Gastroesophageal sphincter (tissue), 4 donors: ENCODE data around the gene TMEM185B. TPM values are rescaled to one million over a fixed set of nuclear protein-coding genes. Genes with fewer than 3 reads are reported as not detected.

Source experiments
- ATAC-seq: fragments of 150-250 bp; one replicate; pipeline ENCODE4 v1.9.1; 2016; ENCODE audit warnings: mild to moderate bottlenecking, moderate library complexity
- H3K27ac ChIP-seq, 4 donors: fragments of 200-600 bp; sonication (generic) in 3 of 4; 1 replicate in 3 of 4; 2 replicates in 1 of 4; pipeline ENCODE4 v1.5.1; 2016 to 2019
- H3K27me3 ChIP-seq: fragments of 200-600 bp; sonication (generic); one replicate; pipeline ENCODE4 v1.5.1; 2019
- H3K36me3 ChIP-seq, 2 donors: fragments of 200-600 bp; sonication (generic); one replicate each; pipeline ENCODE4 v1.5.1; 2019; ENCODE audit warnings: control low read depth in 1 of 2
- H3K4me1 ChIP-seq, 3 donors: fragments of 200-600 bp; sonication (generic); 1 replicate in 2 of 3; 2 replicates in 1 of 3; pipeline ENCODE4 v1.5.1; 2016 to 2019; ENCODE audit warnings: control low read depth in 2 of 3
- H3K4me3 ChIP-seq, 2 donors: fragments of 200-600 bp; sonication (generic); one replicate each; pipeline ENCODE4 v1.5.1; 2019; ENCODE audit warnings: mild to moderate bottlenecking in 1 of 2, moderate library complexity in 1 of 2
- H3K9me3 ChIP-seq, 3 donors: fragments of 200-600 bp; sonication (generic); one replicate each; pipeline ENCODE4 v1.5.1; 2017 to 2019; ENCODE audit warnings: control low read depth in 2 of 3
- EP300 ChIP-seq: sonication (generic); formaldehyde crosslinking; IDR thresholded peaks from one replicate; pipeline ENCODE4 v1.6.1; 2017; ENCODE audit warnings: antibody characterized with exemption, mild to moderate bottlenecking
- POLR2A ChIP-seq, 2 donors: fragments of 450-650 bp; IDR thresholded peaks; one replicate each; pipeline ENCODE4 v1.6.1; 2017; ENCODE audit warnings: antibody characterized with exemption in 2 of 2, mild to moderate bottlenecking in 2 of 2, moderate library complexity in 1 of 2
- POLR2AphosphoS5 ChIP-seq: sonication (generic); formaldehyde crosslinking; IDR thresholded peaks from one replicate; pipeline ENCODE4 v1.6.1; 2017; ENCODE audit warnings: antibody characterized with exemption
- WGBS, 2 donors: methylation state at CpG; one replicate each; pipeline ENCODE4 v1.1.5; 2018; ENCODE audit warnings: low coverage in 1 of 2; 5-methylcytosine and 5-hydroxymethylcytosine counted together
- total RNA-seq, 4 donors: library from RNA; depleted of rRNA; stranded (reverse); fragments of >200 nt; gene quantifications; one replicate each; pipeline ENCODE4 v1.1.0, GENCODE V29; 2016
- TF ChIP-seq, protein P1 (sequence below), 4 experiments: fragments of 200-600 bp in 2 of 4; fragments of 450-650 bp in 2 of 4; sonication (generic) in 1 of 4; IDR thresholded peaks; one replicate each; pipeline ENCODE4 v1.5.1; 2017 to 2019; ENCODE audit warnings: antibody characterized with exemption in 4 of 4, mild to moderate bottlenecking in 2 of 4, moderate library complexity in 2 of 4

TMEM185B gene
- total RNA-seq, 4 donors from 2014 or later, result 22.8 to 28.9 (median 25.3) TPM

DNA sequence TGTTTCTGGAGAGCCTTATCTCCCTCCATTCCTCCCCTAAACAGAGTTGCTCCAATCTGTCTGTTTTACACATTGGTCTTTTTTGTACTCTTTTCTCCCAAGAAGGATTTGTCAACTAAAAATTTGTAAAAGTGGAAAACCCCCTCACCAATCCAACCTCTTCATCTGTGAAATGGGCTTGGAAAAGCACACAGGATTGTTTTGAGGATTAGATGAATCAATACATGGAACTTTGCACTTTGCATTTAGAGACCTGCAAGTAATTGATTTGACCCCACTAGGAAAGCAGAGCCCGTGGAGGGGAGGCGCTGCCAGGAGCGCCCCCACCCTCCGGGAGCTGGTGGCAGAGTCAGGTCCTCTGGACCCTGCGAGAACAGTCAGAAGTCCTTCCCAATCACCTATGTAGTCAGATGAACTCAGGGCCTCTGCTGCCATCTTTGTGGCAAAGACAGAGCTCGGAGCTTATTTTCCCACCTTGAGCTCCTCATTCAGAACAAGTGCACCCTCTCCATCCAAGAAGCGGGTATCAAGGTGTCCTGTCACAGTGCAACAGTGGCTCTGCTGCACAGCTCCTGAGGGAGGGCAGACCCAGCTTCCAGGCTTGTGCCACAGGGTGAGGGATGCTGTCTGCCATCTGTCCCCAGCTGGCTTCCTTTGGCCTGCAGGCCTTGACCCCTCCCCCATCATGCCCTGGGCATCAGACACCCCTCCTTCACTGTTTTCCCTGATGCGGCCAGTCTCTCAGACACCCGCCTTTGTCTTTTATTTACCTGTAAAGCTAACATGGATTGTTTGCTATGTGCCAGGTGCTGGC is 1.7 kb upstream of the TMEM185B start:
- no peak for TF ChIP-seq POLR2A (IDR thresholded peaks at IDR 0.05)
- no peak for TF ChIP-seq EP300
- TF ChIP-seq, protein P1, sequence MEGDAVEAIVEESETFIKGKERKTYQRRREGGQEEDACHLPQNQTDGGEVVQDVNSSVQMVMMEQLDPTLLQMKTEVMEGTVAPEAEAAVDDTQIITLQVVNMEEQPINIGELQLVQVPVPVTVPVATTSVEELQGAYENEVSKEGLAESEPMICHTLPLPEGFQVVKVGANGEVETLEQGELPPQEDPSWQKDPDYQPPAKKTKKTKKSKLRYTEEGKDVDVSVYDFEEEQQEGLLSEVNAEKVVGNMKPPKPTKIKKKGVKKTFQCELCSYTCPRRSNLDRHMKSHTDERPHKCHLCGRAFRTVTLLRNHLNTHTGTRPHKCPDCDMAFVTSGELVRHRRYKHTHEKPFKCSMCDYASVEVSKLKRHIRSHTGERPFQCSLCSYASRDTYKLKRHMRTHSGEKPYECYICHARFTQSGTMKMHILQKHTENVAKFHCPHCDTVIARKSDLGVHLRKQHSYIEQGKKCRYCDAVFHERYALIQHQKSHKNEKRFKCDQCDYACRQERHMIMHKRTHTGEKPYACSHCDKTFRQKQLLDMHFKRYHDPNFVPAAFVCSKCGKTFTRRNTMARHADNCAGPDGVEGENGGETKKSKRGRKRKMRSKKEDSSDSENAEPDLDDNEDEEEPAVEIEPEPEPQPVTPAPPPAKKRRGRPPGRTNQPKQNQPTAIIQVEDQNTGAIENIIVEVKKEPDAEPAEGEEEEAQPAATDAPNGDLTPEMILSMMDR (IDR thresholded peaks at IDR 0.05), result no peak
- TF ChIP-seq POLR2AphosphoS5, result no peak
- H3K27ac ChIP-seq, result no peak overlapping the region
- peaks cover 0 to 57% (median 10%) of the 10 kb centered on the region in 3 donors for H3K4me1 ChIP-seq
- WGBS, 2 donors, result no CpG with 5 or more reads among the region's 9 CpGs
- ATAC-seq, result no peak
- no peaks in the 10 kb centered on the region for H3K27me3 ChIP-seq
- peaks cover 0 to 6% (median 0%) of the 10 kb centered on the region in 3 donors for H3K9me3 ChIP-seq
- H3K4me3 ChIP-seq, result no peak overlapping the region
- H3K36me3 ChIP-seq, result peaks cover 0 to 6% of the 10 kb centered on the region in 2 donors

GRCh38 chr2:120224256-120224655 is 1.1 kb upstream of the TMEM185B start:
- no peaks in the 10 kb centered on the region for H3K27me3 ChIP-seq
- H3K4me1 ChIP-seq, result peaks cover 0 to 63% (median 10%) of the 10 kb centered on the region in 3 donors
- TF ChIP-seq EP300, result no peak
- TF ChIP-seq, protein P1 (IDR thresholded peaks at IDR 0.05), result no peak
- no peak for TF ChIP-seq POLR2A (IDR thresholded peaks at IDR 0.05)
- TF ChIP-seq POLR2AphosphoS5, result no peak
- 90 to 100% methylated on average over 2 of the region's 13 CpGs for WGBS, 2 donors
- ATAC-seq, result no peak
- H3K4me3 ChIP-seq, result peak overlapping the region in 1 of 2 donors; percentile 70
- peak overlapping the region in 2 of 4 donors; percentile 93 to 97 for H3K27ac ChIP-seq
- H3K9me3 ChIP-seq, result peaks cover 0 to 6% (median 0%) of the 10 kb centered on the region in 3 donors
- H3K36me3 ChIP-seq, result peaks cover 0 to 13% of the 10 kb centered on the region in 2 donors

DNA sequence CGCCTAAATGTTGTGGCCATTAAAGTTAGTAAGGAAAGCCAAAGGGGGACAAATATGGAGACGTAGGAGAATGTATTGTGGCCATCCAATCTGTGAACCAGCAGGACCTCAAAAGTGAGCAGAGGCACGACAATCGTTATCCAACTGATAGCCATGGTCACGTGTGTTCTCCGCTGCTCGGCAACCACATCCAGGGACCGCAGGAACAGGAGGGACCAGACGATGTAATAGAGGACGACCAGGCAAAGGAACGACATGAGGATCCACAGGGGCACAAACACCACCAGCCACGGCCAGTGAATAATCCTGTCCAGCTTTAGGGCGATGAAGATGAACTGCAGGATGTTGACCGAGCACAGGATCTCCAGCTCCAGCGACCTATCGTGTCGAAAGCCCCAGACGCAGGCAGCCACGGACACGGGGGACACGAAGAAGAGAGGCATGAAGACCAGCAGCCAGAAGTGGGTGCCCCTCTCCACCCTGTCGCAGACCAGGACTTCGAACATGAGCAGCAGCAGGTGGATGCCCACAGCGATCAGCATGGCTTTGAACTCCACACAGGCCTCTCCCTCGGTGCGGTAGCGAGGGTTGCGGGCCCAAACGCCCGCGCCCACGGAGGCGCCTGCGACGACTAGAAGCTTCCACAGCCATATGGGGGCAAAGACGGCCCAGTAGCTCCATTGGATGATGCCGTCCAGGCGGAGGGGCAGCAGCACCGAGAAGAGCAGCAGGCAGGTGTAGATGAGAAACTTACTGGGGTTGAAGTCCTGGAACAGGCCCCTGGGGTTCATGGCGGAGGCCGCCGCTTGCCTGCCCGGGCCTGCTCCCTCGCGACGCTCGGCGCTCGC is 790 bp downstream of the TMEM185B start:
- H3K4me3 ChIP-seq, result peak overlapping the region; percentile 54 to 70
- H3K27ac ChIP-seq, result peak overlapping the region; percentile 75 to 97 (median 92)
- peaks cover 0 to 51% (median 10%) of the 10 kb centered on the region in 3 donors for H3K4me1 ChIP-seq
- H3K27me3 ChIP-seq, result no peaks in the 10 kb centered on the region
- peaks cover 0 to 6% (median 0%) of the 10 kb centered on the region in 3 donors for H3K9me3 ChIP-seq
- TF ChIP-seq, protein P1 (IDR thresholded peaks at IDR 0.05), result no peak
- TF ChIP-seq POLR2AphosphoS5, result no peak
- no peak for TF ChIP-seq POLR2A (IDR thresholded peaks at IDR 0.05)
- no peak for TF ChIP-seq EP300
- WGBS, 2 donors, result 80% methylated on average over 1 to 13 of the region's 49 CpGs
- H3K36me3 ChIP-seq, result peaks cover 0 to 31% of the 10 kb centered on the region in 2 donors
- no peak for ATAC-seq

DNA sequence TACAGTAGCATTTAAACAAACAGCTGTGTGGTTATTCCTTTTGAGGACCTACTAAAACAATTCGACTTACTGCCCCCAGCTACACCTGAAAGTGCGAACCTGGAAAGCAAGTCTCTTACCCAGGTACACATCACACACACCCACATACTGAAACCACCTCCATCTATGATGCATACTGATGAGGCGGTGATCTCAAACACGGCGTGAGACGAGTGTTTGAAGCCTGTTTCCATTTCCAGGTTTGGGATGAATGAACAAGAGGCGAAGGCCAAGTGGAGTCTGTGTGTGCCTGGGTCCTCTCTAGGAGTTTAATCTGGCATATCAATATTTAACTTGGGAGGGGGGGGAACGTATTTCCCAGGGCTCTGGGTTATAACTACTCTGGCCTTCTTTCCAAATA is 1.6 kb downstream of the TMEM185B start:
- H3K36me3 ChIP-seq, result peaks cover 0 to 33% of the 10 kb centered on the region in 2 donors
- 94 to 100% methylated on average over 6 to 8 of the region's 8 CpGs for WGBS, 2 donors
- no peaks in the 10 kb centered on the region for H3K27me3 ChIP-seq
- H3K27ac ChIP-seq, result no peak overlapping the region
- TF ChIP-seq, protein P1 (IDR thresholded peaks at IDR 0.05), result no peak
- TF ChIP-seq EP300 (no peak), POLR2A (IDR thresholded peaks at IDR 0.05) (no peak), POLR2AphosphoS5 (no peak)
- no peak for ATAC-seq
- H3K4me3 ChIP-seq, result no peak overlapping the region
- H3K4me1 ChIP-seq, result peaks cover 0 to 51% (median 10%) of the 10 kb centered on the region in 3 donors
- H3K9me3 ChIP-seq, result peaks cover 0 to 6% (median 0%) of the 10 kb centered on the region in 3 donors
